ENCODE data around the gene TRMT61A.

Gene TRMT61A

DNA sequence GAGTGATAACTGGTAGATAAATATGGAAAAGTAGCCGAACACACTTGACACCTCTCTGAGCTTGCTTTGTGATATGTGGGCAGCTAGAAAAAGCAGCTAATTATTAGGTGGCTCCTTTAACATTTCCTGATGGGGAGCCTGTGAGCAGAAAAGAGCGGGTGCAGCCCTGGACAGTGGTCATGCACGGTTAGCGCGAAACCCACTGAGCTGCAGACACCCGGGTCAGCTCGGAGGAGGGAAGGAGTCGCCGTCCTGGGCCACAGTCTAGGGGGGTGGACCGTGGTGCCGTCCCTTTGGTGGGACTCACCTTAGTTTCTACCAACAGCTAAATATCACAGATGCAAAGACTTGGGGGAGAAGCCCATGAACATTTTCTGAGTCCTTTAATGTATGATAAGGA lies 40.4 kb downstream of the TRMT61A start:
- DNase-seq = peak; percentile 67

GRCh38 chr14:103574104-103574503 lies 45.1 kb downstream of the TRMT61A start:
- no peak for DNase-seq

- DNase-seq = no peak
Observed at GRCh38 chr14:103574707-103575285, 45.8 kb downstream of the TRMT61A start.

GRCh38 chr14:103576371-103577024 lies 47.5 kb downstream of the TRMT61A start:
- DNase-seq = peak; percentile 32

GRCh38 chr14:103578401-103579075 lies 49.5 kb downstream of the TRMT61A start:
- no peak for DNase-seq

DNA sequence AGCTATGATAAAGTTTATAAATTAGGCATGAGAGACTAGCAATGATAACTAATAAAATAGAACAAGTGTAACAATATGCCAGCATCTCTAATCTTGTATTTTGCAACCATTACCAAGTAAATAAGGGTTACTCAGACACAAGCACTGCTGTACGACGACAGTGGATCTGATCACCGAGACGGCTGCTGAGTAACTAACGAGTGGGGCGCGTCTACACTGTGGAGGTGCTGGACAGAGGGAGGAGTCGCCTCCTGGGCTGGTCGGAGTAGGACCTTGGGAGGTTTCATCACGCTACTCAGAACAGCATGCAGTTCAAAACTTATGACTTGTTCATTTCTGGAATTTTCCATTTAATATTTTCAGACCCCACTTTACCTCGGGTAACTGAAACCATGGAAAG lies 52.2 kb downstream of the TRMT61A start:
- DNase-seq = no peak

GRCh38 chr14:103581954-103582703 lies 53.1 kb downstream of the TRMT61A start:
- DNase-seq = no peak

- no peak for DNase-seq
Observed at GRCh38 chr14:103584326-103584915, 55.4 kb downstream of the TRMT61A start.

All from COR-L47 (cell line).